Smooth muscle cell (in vitro differentiated cells): ENCODE data around the gene EXOC4. TPM values are rescaled to one million over a fixed set of nuclear protein-coding genes. Genes with fewer than 3 reads are reported as not detected.
A peak's percentile ranks its signal among the peaks of the same experiment; 100 is the strongest.

Experiments
- DNase-seq: peaks from one replicate; lab custom pipeline; 2025; ENCODE audit not compliant: unreplicated experiment; lab: John Stamatoyannopoulos, UW
- H2AFZ ChIP-seq: fragments of 200-600 bp; sonication (generic); 2 replicates; pipeline ENCODE4 v1.6.0; 2016; ENCODE audit warnings: antibody characterized with exemption, low read depth, mild to moderate bottlenecking
- H3F3A ChIP-seq: fragments of 200-600 bp; sonication (generic); 2 replicates; pipeline ENCODE4 v1.6.0; 2017; ENCODE audit warnings: antibody characterized with exemption, low read depth
- H3K27ac ChIP-seq: fragments of 200-600 bp; sonication (generic); 2 replicates; pipeline ENCODE4 v1.5.1; 2016; ENCODE audit warnings: low read depth, mild to moderate bottlenecking
- H3K27me3 ChIP-seq: fragments of 200-600 bp; sonication (generic); 2 replicates; pipeline ENCODE4 v1.6.1; 2016; ENCODE audit warnings: low read depth, mild to moderate bottlenecking
- H3K36me3 ChIP-seq: fragments of 200-600 bp; sonication (generic); 2 replicates; pipeline ENCODE4 v1.5.1; 2016; ENCODE audit warnings: low read depth
- H3K4me1 ChIP-seq: fragments of 200-600 bp; sonication (generic); 2 replicates; pipeline ENCODE4 v1.5.1; 2016; ENCODE audit warnings: low read depth
- H3K4me2 ChIP-seq: fragments of 200-600 bp; sonication (generic); 2 replicates; pipeline ENCODE4 v1.6.0; 2016; ENCODE audit warnings: mild to moderate bottlenecking
- H3K4me3 ChIP-seq: fragments of 200-600 bp; sonication (generic); 2 replicates; pipeline ENCODE4 v1.5.1; 2016; ENCODE audit warnings: mild to moderate bottlenecking
- H3K79me2 ChIP-seq: fragments of 200-600 bp; sonication (generic); 2 replicates; pipeline ENCODE4 v1.6.0; 2016; ENCODE audit warnings: low read depth, mild to moderate bottlenecking
- H3K9ac ChIP-seq: fragments of 200-600 bp; sonication (generic); 2 replicates; pipeline ENCODE4 v1.6.0; 2016; ENCODE audit warnings: low read depth
- H3K9me3 ChIP-seq: fragments of 200-600 bp; sonication (generic); replicated peaks from 2 replicates; pipeline ENCODE4 v1.5.1; 2016; ENCODE audit warnings: low read depth
- H4K20me1 ChIP-seq: fragments of 200-600 bp; sonication (generic); 2 replicates; pipeline ENCODE4 v1.6.0; 2016; ENCODE audit warnings: low read depth
- CTCF ChIP-seq: fragments of 200-600 bp; sonication (generic); IDR thresholded peaks from 2 replicates; pipeline ENCODE4 v1.5.1; 2017; ENCODE audit warnings: borderline replicate concordance, mild to moderate bottlenecking, antibody characterized with exemption; ENCODE audit not compliant: insufficient read depth, poor library complexity, severe bottlenecking
- WGBS: methylation state at CpG from one replicate; pipeline ENCODE4 v1.1.7; 2016; ENCODE audit warnings: low lambda C conversion rate; 5-methylcytosine and 5-hydroxymethylcytosine counted together
- polyA plus RNA-seq: library from polyadenylated mRNA; unstranded; fragments of >200 nt; fragmentation: Nextera tagmentation; extraction: Ambion mirVana; gene quantifications from 2 replicates; pipeline ENCODE4 v1.2.1, GENCODE V29; 2016
- total RNA-seq: library from RNA; depleted of rRNA; stranded (reverse); fragments of >200 nt; gene quantifications from 2 replicates; pipeline ENCODE4 v1.2.3, GENCODE V29; 2014

EXOC4 gene
- total and polyA plus RNA-seq, 2 experiments from 2014 or later: 21.5 to 47.1 TPM

- Histone ChIP-seq H3K27ac (no peak overlapping the region), H3K4me1 (peaks cover 4% of the 10 kb centered on the region), H3K9me3 (no peaks in the 10 kb centered on the region), H3F3A (no peaks in the 10 kb centered on the region), H4K20me1 (no peaks in the 10 kb centered on the region), H3K9ac (no peak overlapping the region), H3K79me2 (peaks cover 8% of the 10 kb centered on the region), H3K4me3 (no peak overlapping the region), H3K36me3 (no peaks in the 10 kb centered on the region), H3K27me3 (no peaks in the 10 kb centered on the region), H2AFZ (no peak overlapping the region), H3K4me2 (no peak overlapping the region)
- WGBS: 95% methylated on average over 2 of the region's 2 CpGs
- no peak for TF ChIP-seq CTCF
- no peak for DNase-seq
These were observed 4.0 kb upstream of the EXOC4 start for GRCh38 chr7:133248901-133249300.

DNA sequence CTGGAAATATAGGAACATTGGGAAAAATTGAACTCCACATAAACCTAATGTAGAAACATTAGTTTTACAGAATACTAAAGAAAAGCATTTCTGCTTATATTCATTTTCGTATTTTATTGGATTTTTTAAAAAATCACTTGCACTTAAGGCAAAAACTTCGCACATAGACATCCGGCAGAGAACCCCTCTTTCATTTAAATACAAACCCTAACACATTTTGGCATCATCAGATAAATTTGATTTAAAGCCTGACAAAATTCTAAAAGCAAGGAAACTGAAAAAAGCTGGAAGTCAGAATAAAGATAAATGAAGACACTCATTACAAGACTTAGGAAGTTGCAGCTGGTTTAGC is 396 bp upstream of the EXOC4 start:
- H3K9me3 ChIP-seq: no peaks in the 10 kb centered on the region
- no peaks in the 10 kb centered on the region for H4K20me1 ChIP-seq
- H3K79me2 ChIP-seq: peaks cover 38% of the 10 kb centered on the region
- H3K4me1 ChIP-seq: peaks cover 9% of the 10 kb centered on the region
- H3K27ac ChIP-seq: no peak overlapping the region
- H3K4me3 ChIP-seq: peak overlapping the region; percentile 89
- no peak overlapping the region for H3K9ac ChIP-seq
- no peak for DNase-seq
- no peak for TF ChIP-seq CTCF
- WGBS: 62% methylated on average over 3 of the region's 3 CpGs
- peak overlapping the region; percentile 84 for H2AFZ ChIP-seq
- H3F3A ChIP-seq: no peaks in the 10 kb centered on the region
- peak overlapping the region; percentile 71 for H3K4me2 ChIP-seq
- no peaks in the 10 kb centered on the region for H3K36me3 ChIP-seq
- no peaks in the 10 kb centered on the region for H3K27me3 ChIP-seq

DNA sequence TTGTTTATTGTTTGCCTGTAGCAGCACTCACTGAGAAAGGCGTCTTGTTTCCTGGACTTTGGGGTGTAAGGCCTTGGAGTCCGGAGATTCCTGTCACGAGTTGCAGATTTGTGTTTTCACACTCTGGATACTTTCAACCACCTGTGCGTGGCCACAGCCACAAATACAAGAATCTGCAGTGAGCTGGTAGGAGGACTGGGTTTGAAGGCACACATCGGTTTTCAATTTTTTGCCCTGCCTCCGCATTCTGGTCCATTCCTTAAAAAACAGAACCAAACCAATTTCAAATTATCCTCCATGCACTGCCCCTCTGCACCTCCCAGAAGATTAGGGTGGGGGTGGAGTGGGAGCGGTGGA is 619 bp downstream of the EXOC4 start:
- Histone ChIP-seq H2AFZ (peak overlapping the region; percentile 91), H3K4me3 (peak overlapping the region; percentile 89), H3K9me3 (no peaks in the 10 kb centered on the region), H4K20me1 (no peaks in the 10 kb centered on the region), H3K79me2 (peaks cover 46% of the 10 kb centered on the region), H3K4me2 (peak overlapping the region; percentile 93), H3K9ac (peak overlapping the region; percentile 81), H3K27ac (no peak overlapping the region), H3K36me3 (no peaks in the 10 kb centered on the region), H3K4me1 (peaks cover 9% of the 10 kb centered on the region), H3F3A (no peaks in the 10 kb centered on the region), H3K27me3 (no peaks in the 10 kb centered on the region)
- WGBS: 11% methylated on average over 7 of the region's 7 CpGs
- no peak for TF ChIP-seq CTCF
- DNase-seq: no peak

- peaks cover 65% of the 10 kb centered on the region for H3K79me2 ChIP-seq
- H3K27ac ChIP-seq: no peak overlapping the region
- no peaks in the 10 kb centered on the region for H3K36me3 ChIP-seq
- H3K4me1 ChIP-seq: peaks cover 9% of the 10 kb centered on the region
- peaks cover 7% of the 10 kb centered on the region for H4K20me1 ChIP-seq
- H3K4me3 ChIP-seq: no peak overlapping the region
- no peak overlapping the region for H2AFZ ChIP-seq
- H3K27me3 ChIP-seq: no peaks in the 10 kb centered on the region
- H3F3A ChIP-seq: no peaks in the 10 kb centered on the region
- no peak for DNase-seq
- WGBS: 97% methylated on average over 2 of the region's 2 CpGs
- H3K9ac ChIP-seq: no peak overlapping the region
- H3K9me3 ChIP-seq: no peaks in the 10 kb centered on the region
- no peak overlapping the region for H3K4me2 ChIP-seq
- TF ChIP-seq CTCF: no peak
These were observed 2.6 kb downstream of the EXOC4 start for GRCh38 chr7:133255486-133255885.
